ENCODE results near the gene TPPP2. TPM values are rescaled to one million over a fixed set of nuclear protein-coding genes. Genes with fewer than 3 reads are reported as not detected.
"Not testable (repeated sequence)": the region's sequence is repeated elsewhere in the genome, so short reads cannot be mapped to it uniquely, and the experiment has no call there.

The TPPP2 gene
- not detected for total RNA-seq

DNA sequence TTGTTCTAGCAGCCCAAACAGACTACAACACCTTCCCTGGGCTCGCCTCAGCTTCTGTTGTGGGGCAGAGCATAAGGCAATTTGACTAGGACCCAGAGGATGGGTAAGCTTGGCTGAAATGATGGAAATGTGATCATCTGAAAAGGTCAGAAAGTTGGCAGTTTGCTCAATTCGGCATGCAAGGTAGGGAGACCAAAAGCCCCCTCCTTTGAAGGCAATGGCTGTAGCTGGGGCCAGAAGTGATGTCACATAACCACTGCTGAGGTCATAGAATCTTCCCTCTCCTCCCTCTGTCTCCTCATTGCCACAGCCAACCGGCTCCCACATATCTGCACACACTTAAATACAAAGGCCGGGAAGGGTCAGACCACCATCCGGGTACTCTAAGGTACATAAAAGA is at the start of gene TPPP2:
Gene TPPP2 (plus strand): TSS at position 301 of the 400 bp plus-strand sequence. CDS start 365 bp downstream, outside the sequence.
- TF ChIP-seq, protein P1, sequence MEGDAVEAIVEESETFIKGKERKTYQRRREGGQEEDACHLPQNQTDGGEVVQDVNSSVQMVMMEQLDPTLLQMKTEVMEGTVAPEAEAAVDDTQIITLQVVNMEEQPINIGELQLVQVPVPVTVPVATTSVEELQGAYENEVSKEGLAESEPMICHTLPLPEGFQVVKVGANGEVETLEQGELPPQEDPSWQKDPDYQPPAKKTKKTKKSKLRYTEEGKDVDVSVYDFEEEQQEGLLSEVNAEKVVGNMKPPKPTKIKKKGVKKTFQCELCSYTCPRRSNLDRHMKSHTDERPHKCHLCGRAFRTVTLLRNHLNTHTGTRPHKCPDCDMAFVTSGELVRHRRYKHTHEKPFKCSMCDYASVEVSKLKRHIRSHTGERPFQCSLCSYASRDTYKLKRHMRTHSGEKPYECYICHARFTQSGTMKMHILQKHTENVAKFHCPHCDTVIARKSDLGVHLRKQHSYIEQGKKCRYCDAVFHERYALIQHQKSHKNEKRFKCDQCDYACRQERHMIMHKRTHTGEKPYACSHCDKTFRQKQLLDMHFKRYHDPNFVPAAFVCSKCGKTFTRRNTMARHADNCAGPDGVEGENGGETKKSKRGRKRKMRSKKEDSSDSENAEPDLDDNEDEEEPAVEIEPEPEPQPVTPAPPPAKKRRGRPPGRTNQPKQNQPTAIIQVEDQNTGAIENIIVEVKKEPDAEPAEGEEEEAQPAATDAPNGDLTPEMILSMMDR (IDR thresholded peaks at IDR 0.05) = no peak
- TF ChIP-seq POLR2A (IDR thresholded peaks at IDR 0.05) (no peak), EP300 (IDR thresholded peaks at IDR 0.05) (no peak), POLR2AphosphoS5 (IDR thresholded peaks at IDR 0.05) (no peak)
- Histone ChIP-seq H3K9me3 (no peaks in the 10 kb centered on the region), H3K27ac (no peak within 1 kb of the TSS), H3K27me3 (no peaks in the 10 kb centered on the region), H3K4me3 (no peak within 1 kb of the TSS), H3K36me3 (no peaks in the 10 kb centered on the region), H3K4me1 (peaks cover 0 to 22% (median 5%) of the 10 kb centered on the region in 3 donors)
- no peak for ATAC-seq
- 81 to 100% methylated on average over 1 to 5 of the region's 5 CpGs for WGBS, 2 donors (ENCODE audit: low coverage in 1 of 2)

- ATAC-seq = no peak
- WGBS, 2 donors (ENCODE audit: low coverage in 1 of 2) = 36 to 60% methylated on average over 1 of the region's 1 CpG
These were observed 49.1 kb upstream of the TPPP2 start for GRCh38 chr14:20980906-20981305.

DNA sequence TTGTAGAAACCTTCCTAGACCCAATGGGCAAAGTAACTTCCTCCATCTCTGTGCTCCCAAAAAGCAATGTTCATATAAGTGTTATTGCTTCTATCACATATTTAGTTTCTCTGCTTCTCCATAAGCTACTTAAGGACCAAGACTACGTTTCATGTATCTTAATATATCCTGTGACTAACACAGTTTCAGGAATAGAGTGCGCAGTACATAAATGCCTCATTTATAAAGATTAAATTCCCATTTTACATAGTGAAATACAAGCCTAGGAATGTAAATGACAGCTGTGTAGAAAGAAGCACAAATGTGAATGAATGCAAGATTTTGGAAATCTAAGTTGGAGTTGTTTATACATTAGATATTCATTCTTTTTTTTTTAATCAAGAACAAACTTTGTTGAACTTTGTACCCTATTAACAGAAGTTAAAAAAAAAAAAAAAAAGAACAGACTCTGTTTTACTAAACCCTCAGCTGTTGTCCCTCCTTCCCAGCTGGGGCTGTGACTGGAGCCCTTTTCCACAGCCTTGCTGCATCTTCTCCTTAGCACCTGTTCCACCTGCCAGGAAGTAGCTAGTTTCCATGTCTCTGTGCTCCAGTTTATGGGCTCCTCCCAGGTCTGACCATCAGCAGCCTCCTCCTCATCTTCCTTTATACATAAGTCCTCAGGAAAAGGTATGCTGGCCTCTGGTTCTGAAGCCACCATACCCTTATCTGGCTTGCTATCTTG is 47.2 kb upstream of the TPPP2 start:
- no peaks in the 10 kb centered on the region for H3K36me3 ChIP-seq
- H3K9me3 ChIP-seq = no peaks in the 10 kb centered on the region
- H3K27ac ChIP-seq = no peak overlapping the region
- TF ChIP-seq EP300 (IDR thresholded peaks at IDR 0.05) (no peak), POLR2AphosphoS5 (IDR thresholded peaks at IDR 0.05) (no peak), POLR2A (IDR thresholded peaks at IDR 0.05) (no peak)
- TF ChIP-seq, protein P1 (IDR thresholded peaks at IDR 0.05) = no peak
- WGBS, 2 donors (ENCODE audit: low coverage in 1 of 2) = 56 to 58% methylated on average over 2 of the region's 2 CpGs
- H3K4me1 ChIP-seq = no peaks in the 10 kb centered on the region
- no peak overlapping the region for H3K4me3 ChIP-seq
- peaks cover 20% of the 10 kb centered on the region for H3K27me3 ChIP-seq
- ATAC-seq = no peak

More at GRCh38 chr14:20980906-20981305, 49.1 kb upstream of the TPPP2 start:
- Histone ChIP-seq H3K4me1 (no peaks in the 10 kb centered on the region), H3K36me3 (no peaks in the 10 kb centered on the region), H3K9me3 (no peaks in the 10 kb centered on the region), H3K27me3 (peaks cover 20% of the 10 kb centered on the region), H3K4me3 (no peak overlapping the region), H3K27ac (no peak overlapping the region)
- TF ChIP-seq POLR2AphosphoS5 (IDR thresholded peaks at IDR 0.05) (no peak), EP300 (IDR thresholded peaks at IDR 0.05) (no peak), POLR2A (IDR thresholded peaks at IDR 0.05) (no peak)
- TF ChIP-seq, protein P1 (IDR thresholded peaks at IDR 0.05) = no peak

DNA sequence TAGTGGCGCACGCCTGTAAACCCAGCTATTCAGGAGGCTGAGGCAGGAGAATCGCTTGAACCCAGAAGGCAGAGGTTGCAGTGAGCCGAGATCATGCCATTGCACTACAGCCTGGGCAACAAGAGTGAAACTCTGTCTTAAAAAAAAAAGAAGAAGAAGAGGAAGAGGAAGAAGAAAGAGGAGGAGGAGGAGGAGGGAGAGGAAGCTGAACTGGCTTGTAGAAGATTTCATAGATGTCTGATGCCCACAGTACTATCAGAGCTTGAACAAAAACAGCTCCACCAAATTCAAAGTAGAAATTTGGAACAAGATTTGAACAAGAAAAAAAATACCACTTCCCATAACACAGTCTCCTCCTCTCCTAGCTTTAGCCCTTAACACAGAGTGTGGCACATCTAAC is 44.4 kb upstream of the TPPP2 start:
- H3K9me3 ChIP-seq, H3K27ac ChIP-seq, H3K36me3 ChIP-seq, H3K4me3 ChIP-seq, H3K27me3 ChIP-seq, ATAC-seq: not testable (repeated sequence)
- 71 to 100% methylated on average over 1 of the region's 4 CpGs for WGBS, 2 donors (ENCODE audit: low coverage in 1 of 2)
- H3K4me1 ChIP-seq = peaks cover 3 to 16% (median 3%) of the 10 kb centered on the region in 3 donors

- Histone ChIP-seq H3K4me1 (peaks cover 8 to 27% (median 9%) of the 10 kb centered on the region in 3 donors), H3K4me3 (no peak overlapping the region), H3K36me3 (peaks cover 0 to 1% of the 10 kb centered on the region in 2 donors), H3K27ac (peak overlapping the region in 1 of 4 donors; percentile 10), H3K9me3 (no peaks in the 10 kb centered on the region), H3K27me3 (no peaks in the 10 kb centered on the region)
- TF ChIP-seq EP300 (IDR thresholded peaks at IDR 0.05) (no peak), POLR2AphosphoS5 (IDR thresholded peaks at IDR 0.05) (peak; percentile 28), POLR2A (IDR thresholded peaks at IDR 0.05) (no peak)
- peak; percentile 69 for ATAC-seq
- WGBS, 2 donors (ENCODE audit: low coverage in 1 of 2) = 0 to 20% methylated on average over 1 to 2 of the region's 2 CpGs
These were observed 43.2 kb upstream of the TPPP2 start for GRCh38 chr14:20986811-20987210.

Measured in gastroesophageal sphincter (tissue), 4 donors.